ENCODE measurements around the gene TNFAIP6. TPM values are rescaled to one million over a fixed set of nuclear protein-coding genes. Genes with fewer than 3 reads are reported as not detected.

The TNFAIP6 gene
- total and polyA plus RNA-seq, 2 donors (not counting 1 experiment from before 2014, with no cell fraction given) = not detected

DNA sequence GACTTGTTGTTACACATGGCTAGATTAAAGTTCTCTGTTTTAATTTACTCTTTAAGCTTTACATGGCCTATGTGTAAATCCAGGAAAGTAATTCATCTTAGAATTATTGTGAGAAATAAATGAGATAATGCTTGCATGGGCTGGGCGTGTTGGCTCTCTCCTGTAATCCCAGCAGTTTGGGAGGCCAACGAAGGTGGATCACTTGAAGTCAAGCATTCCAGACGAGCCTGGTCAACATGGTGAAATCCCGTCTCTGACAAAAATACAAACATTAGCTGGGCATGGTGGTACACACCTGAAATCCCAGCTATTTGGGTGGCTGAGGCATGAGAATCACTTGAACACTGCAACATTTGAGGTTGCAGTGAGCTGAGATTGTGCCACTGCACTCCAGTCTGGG is 48.0 kb downstream of the TNFAIP6 start:
- DNase-seq = no peak
- Mint-ChIP-seq H3K4me3 (no peak overlapping the region), H3K9me3 (ENCODE audit: insufficient read depth) (no peaks in the 10 kb centered on the region), H3K4me1 (peaks cover 7% of the 10 kb centered on the region), H3K27ac (no peak overlapping the region), H3K27me3 (no peaks in the 10 kb centered on the region)
- Histone ChIP-seq H3K36me3 (replicated peaks in 1 of 2; ENCODE audit: control extremely low read depth in 1 of 2, control insufficient read depth in 1 of 2, extremely low read depth in 1 of 2, insufficient read depth in 2 of 2, low read length in 1 of 2) (no peaks in the 10 kb centered on the region), H3K27me3 (replicated peaks in 1 of 4; ENCODE audit: control extremely low read depth in 1 of 4, control insufficient read depth in 3 of 4, insufficient read depth in 4 of 4, low read length in 3 of 4) (no peaks in the 10 kb centered on the region), H2AFZ (ENCODE audit: insufficient read depth, low read depth, low read length, poor library complexity, severe bottlenecking) (no peak overlapping the region), H3K9ac (ENCODE audit: low read length) (no peak overlapping the region), H3K27ac (ENCODE audit: low read length in 2 of 2) (no peak overlapping the region), H3K4me1 (ENCODE audit: control insufficient read depth in 2 of 2, insufficient read depth in 2 of 2, low read length in 2 of 2) (peaks cover 0 to 5% of the 10 kb centered on the region in 2 donors), H3K4me2 (replicated peaks; ENCODE audit: low read depth, low read length, poor library complexity, severe bottlenecking) (no peak overlapping the region), H3K4me3 (ENCODE audit: control extremely low read depth in 1 of 5, extremely low read depth in 1 of 5, insufficient read depth in 1 of 5, low read depth in 2 of 5, low read length in 4 of 5) (no peak overlapping the region), H4K20me1 (ENCODE audit: control insufficient read depth, insufficient read depth, low read length, poor library complexity, severe bottlenecking) (no peaks in the 10 kb centered on the region), H3K79me2 (ENCODE audit: control insufficient read depth, insufficient read depth, low read length) (peaks cover 6% of the 10 kb centered on the region), H3K9me3 (ENCODE audit: control extremely low read depth in 1 of 3, control insufficient read depth in 2 of 3, insufficient read depth in 1 of 3, low read length in 2 of 3) (no peaks in the 10 kb centered on the region)
- 83% methylated on average over 4 of the region's 4 CpGs for WGBS (ENCODE audit: insufficient coverage)
- ChIA-PET POLR2A (no interaction called here), CTCF (no interaction called here)
- TF ChIP-seq, protein P1, sequence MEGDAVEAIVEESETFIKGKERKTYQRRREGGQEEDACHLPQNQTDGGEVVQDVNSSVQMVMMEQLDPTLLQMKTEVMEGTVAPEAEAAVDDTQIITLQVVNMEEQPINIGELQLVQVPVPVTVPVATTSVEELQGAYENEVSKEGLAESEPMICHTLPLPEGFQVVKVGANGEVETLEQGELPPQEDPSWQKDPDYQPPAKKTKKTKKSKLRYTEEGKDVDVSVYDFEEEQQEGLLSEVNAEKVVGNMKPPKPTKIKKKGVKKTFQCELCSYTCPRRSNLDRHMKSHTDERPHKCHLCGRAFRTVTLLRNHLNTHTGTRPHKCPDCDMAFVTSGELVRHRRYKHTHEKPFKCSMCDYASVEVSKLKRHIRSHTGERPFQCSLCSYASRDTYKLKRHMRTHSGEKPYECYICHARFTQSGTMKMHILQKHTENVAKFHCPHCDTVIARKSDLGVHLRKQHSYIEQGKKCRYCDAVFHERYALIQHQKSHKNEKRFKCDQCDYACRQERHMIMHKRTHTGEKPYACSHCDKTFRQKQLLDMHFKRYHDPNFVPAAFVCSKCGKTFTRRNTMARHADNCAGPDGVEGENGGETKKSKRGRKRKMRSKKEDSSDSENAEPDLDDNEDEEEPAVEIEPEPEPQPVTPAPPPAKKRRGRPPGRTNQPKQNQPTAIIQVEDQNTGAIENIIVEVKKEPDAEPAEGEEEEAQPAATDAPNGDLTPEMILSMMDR (IDR thresholded peaks at IDR 0.05) = no peak
- TF ChIP-seq EZH2 (IDR thresholded peaks at IDR 0.05; ENCODE audit: borderline replicate concordance, insufficient read depth, low read depth, low read length, poor library complexity, severe bottlenecking) = no peak
- intact Hi-C loops (cut with micrococcal nuclease) = loop anchor here (5.0 kb wide), 1 partner anchor 1818 kb away; the partner anchor contains the start of gene MMADHC
- no peak for ATAC-seq (ENCODE audit: low read depth)

DNA sequence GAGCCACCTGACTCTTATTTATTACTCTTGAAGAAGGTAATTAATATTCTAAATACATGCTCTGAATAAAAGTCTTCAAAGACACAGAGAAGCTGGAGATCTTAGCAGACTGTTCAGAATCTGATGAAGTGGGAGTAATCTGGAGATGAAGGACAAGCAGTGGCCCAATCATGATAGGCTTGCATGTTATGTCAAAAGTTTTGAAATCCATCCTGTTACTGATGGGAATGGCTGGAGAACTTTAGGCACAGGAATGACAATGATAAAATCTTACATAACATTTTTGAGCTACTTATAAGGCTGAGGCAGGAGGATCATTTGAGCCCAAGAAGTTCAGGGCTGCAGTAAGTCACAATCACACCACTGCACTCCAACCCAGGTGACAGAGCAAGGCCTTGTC is 49.9 kb downstream of the TNFAIP6 start:
- POLR2A ChIA-PET = no interaction called here
- no peaks in the 10 kb centered on the region for H3K9me3 Mint-ChIP-seq (ENCODE audit: insufficient read depth)
- peaks cover 25% of the 10 kb centered on the region for H3K79me2 ChIP-seq (ENCODE audit: control insufficient read depth, insufficient read depth, low read length)
- H3K9me3 ChIP-seq (ENCODE audit: control extremely low read depth in 1 of 3, control insufficient read depth in 2 of 3, insufficient read depth in 1 of 3, low read length in 2 of 3) = no peaks in the 10 kb centered on the region
- H3K27ac ChIP-seq (ENCODE audit: low read length in 2 of 2) = no peak overlapping the region
- no peaks in the 10 kb centered on the region for H3K27me3 ChIP-seq (replicated peaks in 1 of 4; ENCODE audit: control extremely low read depth in 1 of 4, control insufficient read depth in 3 of 4, insufficient read depth in 4 of 4, low read length in 3 of 4)
- ATAC-seq (ENCODE audit: low read depth) (no peak), DNase-seq (no peak)
- H3K4me1 Mint-ChIP-seq = peaks cover 18% of the 10 kb centered on the region
- no peaks in the 10 kb centered on the region for H4K20me1 ChIP-seq (ENCODE audit: control insufficient read depth, insufficient read depth, low read length, poor library complexity, severe bottlenecking)
- TF ChIP-seq, protein P1 (IDR thresholded peaks at IDR 0.05) = no peak
- TF ChIP-seq EZH2 (IDR thresholded peaks at IDR 0.05; ENCODE audit: borderline replicate concordance, insufficient read depth, low read depth, low read length, poor library complexity, severe bottlenecking) = no peak
- no peak overlapping the region for H3K9ac ChIP-seq (ENCODE audit: low read length)
- H2AFZ ChIP-seq (ENCODE audit: insufficient read depth, low read depth, low read length, poor library complexity, severe bottlenecking) = no peak overlapping the region
- intact Hi-C loops (cut with micrococcal nuclease) = loop anchor here (5.0 kb wide), 1 partner anchor 1820 kb away; the partner anchor contains the start of gene MMADHC
- H3K4me2 ChIP-seq (replicated peaks; ENCODE audit: low read depth, low read length, poor library complexity, severe bottlenecking) = no peak overlapping the region
- no peaks in the 10 kb centered on the region for H3K27me3 Mint-ChIP-seq
- CTCF ChIA-PET = no interaction called here
- no peak overlapping the region for H3K27ac Mint-ChIP-seq
- H3K4me1 ChIP-seq (ENCODE audit: control insufficient read depth in 2 of 2, insufficient read depth in 2 of 2, low read length in 2 of 2) = peaks cover 6 to 14% of the 10 kb centered on the region in 2 donors
- no peak overlapping the region for H3K4me3 Mint-ChIP-seq
- H3K4me3 ChIP-seq (ENCODE audit: control extremely low read depth in 1 of 5, extremely low read depth in 1 of 5, insufficient read depth in 1 of 5, low read depth in 2 of 5, low read length in 4 of 5) = no peak overlapping the region
- H3K36me3 ChIP-seq (replicated peaks in 1 of 2; ENCODE audit: control extremely low read depth in 1 of 2, control insufficient read depth in 1 of 2, extremely low read depth in 1 of 2, insufficient read depth in 2 of 2, low read length in 1 of 2) = peaks cover 0 to 6% of the 10 kb centered on the region in 2 experiments

Data from B cell (primary cell).